ENCODE measurements around the gene CLEC3B.

Gene CLEC3B

DNA sequence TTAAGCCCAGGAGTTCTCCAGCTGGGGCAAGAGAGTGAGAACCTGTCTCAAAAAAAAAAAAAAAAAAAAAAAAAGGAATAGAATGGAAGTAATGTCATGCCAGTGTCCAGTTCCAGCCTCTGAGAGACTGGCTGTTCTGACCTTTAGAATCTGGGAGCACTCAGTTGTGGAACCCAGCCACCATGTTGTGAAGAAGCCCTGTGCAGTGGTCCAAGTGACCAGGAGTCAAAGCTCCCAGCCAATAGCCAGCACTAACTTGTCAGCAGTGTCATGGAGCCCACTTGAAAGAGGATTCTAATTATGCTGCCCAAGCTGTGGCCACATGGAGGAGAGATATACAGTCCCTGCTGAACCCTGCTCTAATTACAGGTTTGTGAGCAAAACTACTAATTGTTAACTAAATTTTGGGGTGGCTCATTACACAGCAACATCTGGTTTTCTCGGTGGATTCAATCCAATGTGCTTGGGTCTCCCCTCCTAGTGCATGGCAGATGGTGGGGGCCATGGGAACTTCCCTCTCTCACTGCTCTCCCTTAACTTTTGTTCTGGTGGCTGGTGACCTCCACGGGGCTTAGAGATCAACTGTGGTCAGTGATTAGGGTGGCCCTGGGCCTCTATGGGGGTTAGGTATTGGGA, 55.5 kb downstream of the CLEC3B start:
- no peak overlapping the region for H3K4me3 ChIP-seq (ENCODE audit: low read depth, low read length)
- DNase-seq (ENCODE audit: low read depth): no peak
- TF ChIP-seq, protein P1, sequence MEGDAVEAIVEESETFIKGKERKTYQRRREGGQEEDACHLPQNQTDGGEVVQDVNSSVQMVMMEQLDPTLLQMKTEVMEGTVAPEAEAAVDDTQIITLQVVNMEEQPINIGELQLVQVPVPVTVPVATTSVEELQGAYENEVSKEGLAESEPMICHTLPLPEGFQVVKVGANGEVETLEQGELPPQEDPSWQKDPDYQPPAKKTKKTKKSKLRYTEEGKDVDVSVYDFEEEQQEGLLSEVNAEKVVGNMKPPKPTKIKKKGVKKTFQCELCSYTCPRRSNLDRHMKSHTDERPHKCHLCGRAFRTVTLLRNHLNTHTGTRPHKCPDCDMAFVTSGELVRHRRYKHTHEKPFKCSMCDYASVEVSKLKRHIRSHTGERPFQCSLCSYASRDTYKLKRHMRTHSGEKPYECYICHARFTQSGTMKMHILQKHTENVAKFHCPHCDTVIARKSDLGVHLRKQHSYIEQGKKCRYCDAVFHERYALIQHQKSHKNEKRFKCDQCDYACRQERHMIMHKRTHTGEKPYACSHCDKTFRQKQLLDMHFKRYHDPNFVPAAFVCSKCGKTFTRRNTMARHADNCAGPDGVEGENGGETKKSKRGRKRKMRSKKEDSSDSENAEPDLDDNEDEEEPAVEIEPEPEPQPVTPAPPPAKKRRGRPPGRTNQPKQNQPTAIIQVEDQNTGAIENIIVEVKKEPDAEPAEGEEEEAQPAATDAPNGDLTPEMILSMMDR (conservative IDR thresholded peaks at IDR 0.05; ENCODE audit: low read depth, low read length): no peak

- H3K4me3 ChIP-seq (ENCODE audit: low read depth, low read length): no peak overlapping the region
- peak; percentile 70 for DNase-seq (ENCODE audit: low read depth)
- TF ChIP-seq, protein P1 (conservative IDR thresholded peaks at IDR 0.05; ENCODE audit: low read depth, low read length): no peak
Measured at GRCh38 chr3:45082142-45082538, 56.0 kb downstream of the CLEC3B start.

GRCh38 chr3:45083023-45083422, 56.9 kb downstream of the CLEC3B start:
- H3K4me3 ChIP-seq (ENCODE audit: low read depth, low read length): no peak overlapping the region
- TF ChIP-seq, protein P1 (conservative IDR thresholded peaks at IDR 0.05; ENCODE audit: low read depth, low read length): no peak
- no peak for DNase-seq (ENCODE audit: low read depth)

DNA sequence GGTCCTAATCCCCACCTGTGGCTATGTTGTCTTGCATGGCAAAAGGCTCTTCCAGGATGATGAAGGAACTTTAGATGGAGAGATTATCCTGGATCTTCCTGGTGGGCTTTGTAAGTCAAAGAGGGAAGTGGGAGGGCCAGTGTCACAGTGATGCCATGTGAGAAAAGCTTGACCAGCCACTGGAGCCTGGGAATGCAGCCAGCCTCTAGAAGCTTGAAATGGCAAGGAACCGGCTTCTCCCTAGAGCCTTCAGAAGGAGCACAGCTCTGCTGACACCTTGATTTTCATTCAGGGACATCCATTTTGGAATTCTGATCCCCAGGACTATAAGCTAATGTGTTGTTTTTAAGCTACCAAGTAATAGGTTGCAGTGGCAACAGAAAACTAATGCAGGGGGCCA, 58.3 kb downstream of the CLEC3B start:
- DNase-seq (ENCODE audit: low read depth): no peak
- TF ChIP-seq, protein P1 (conservative IDR thresholded peaks at IDR 0.05; ENCODE audit: low read depth, low read length): no peak
- H3K4me3 ChIP-seq (ENCODE audit: low read depth, low read length): no peak overlapping the region

DNA sequence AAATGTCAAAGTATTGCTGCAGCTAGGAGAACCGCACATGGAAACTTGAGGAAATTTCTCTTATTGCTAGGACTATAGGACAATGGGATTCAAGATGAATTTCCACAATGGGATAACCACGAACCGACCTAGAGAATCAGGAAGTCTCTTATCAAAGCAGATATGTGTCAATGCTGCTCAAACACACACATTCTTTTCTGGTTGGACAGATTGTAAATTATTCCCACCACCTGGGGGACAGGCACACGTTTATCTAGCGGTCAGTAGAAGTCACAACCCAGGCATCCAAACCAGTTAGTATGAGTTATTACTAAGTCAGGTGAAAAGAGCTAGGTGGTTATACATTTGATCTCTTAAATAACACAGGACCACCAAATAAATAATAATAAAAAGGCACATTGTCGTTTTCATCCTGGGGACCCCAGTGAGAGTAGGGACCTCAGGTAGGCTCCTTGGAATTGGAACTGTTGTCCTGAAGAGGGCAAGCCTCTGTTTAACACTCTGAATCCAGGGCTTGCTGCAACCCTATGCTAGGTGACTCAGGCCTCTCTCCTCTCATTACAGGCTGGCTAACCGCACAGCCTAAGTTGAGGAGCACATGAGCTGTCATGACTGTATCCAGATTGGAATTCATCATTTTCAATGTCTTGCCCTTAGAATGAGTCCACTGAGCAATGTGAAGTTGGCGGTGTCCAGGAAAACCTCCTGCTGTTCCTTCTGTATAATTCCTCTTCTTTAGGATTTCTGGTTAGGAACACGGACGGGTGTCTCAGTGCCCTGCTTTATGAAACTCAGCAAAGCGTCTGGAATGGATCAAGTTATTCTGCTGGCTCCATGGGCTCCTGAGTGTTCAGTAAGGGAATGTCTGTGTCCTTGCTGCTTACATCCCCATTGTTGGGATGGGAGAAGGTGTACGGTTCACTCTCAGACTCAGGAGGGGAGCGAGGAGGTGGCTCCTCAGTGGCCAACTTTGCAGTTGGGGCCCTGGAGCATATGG, 59.0 kb downstream of the CLEC3B start:
- DNase-seq (ENCODE audit: low read depth): peak; percentile 96
- TF ChIP-seq, protein P1 (conservative IDR thresholded peaks at IDR 0.05; ENCODE audit: low read depth, low read length): peak; percentile 31
- H3K4me3 ChIP-seq (ENCODE audit: low read depth, low read length): no peak overlapping the region
